ENCODE results near the gene CYP2A6.
A peak's percentile ranks its signal among the peaks of the same experiment; 100 is the strongest.
"Not testable (repeated sequence)": the region's sequence is repeated elsewhere in the genome, so short reads cannot be mapped to it uniquely, and the experiment has no call there.

Gene CYP2A6

DNA sequence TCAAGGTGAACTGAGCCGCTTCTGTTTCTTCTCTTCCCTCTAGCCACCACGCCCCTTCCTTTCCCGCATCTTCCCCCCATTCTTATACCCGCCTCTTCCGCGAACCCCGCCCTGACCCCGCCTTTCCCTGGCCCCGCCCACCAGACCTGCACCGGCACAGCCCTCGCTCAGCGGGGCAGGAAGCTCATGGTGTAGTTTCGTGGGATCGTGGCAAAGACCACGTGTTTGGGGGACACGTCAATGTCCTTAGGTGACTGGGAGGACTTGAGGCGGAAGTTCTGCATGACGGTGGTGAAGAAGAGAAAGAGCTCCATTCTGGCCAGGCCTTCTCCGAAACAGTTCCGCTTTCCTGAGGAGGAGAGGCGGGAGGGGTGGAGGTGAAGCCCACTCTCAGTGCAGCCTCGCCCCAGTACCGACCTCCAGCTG, 25.3 kb upstream of the CYP2A6 start:
- H3K4me1 Mint-ChIP-seq; H3K36me3 Mint-ChIP-seq (ENCODE audit: low read depth); H3K27ac Mint-ChIP-seq; H3K4me3 Mint-ChIP-seq: not testable (repeated sequence)
- Mint-ChIP-seq H3K27me3 (ENCODE audit: low read depth, poor library complexity) (peaks cover 81% of the 10 kb centered on the region), H3K9me3 (peaks cover 25% of the 10 kb centered on the region)
- peak; percentile 45 for DNase-seq

DNA sequence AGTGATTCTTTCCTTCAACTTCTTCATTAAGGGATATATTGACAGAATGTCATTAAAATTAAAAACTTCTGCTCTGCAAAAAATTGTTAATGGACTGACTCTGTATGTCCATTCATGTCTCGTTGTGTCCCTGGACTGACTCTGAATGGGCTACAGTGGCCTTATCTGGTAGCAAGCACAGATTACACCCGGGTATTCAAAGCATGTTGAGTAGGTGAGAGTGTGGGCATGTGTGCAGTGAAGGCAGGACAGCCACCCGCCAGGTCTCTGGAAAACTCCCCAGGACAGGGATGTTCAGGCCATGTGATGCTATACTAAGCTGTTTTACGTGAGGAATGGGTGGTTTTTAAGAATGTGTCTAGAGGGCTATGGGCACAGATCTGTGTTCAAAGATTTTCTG, 24.6 kb upstream of the CYP2A6 start:
- Mint-ChIP-seq H3K9me3 (peaks cover 29% of the 10 kb centered on the region), H3K27me3 (ENCODE audit: low read depth, poor library complexity) (peaks cover 82% of the 10 kb centered on the region)
- DNase-seq; H3K27ac Mint-ChIP-seq; H3K4me1 Mint-ChIP-seq; H3K4me3 Mint-ChIP-seq; H3K36me3 Mint-ChIP-seq (ENCODE audit: low read depth): not testable (repeated sequence)

DNA sequence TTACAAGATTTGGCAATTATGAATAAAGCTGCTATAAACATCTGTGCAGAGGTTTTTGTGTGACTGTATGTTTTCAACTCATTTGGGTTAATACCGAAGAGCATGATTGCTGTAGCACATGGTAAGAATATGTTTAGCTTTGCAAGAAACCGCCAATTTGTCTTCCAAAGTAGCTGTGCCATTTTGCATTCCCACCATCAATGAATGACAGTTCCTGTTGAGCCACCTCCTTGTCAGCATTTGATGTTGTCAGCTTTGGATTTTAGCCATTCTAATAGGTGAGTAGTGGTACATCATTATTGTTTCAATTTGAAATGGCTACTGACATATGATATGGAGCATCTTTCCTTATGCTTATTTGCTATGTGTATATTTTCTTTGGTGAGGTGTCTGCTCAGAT, 23.6 kb upstream of the CYP2A6 start:
- Mint-ChIP-seq H3K27me3 (ENCODE audit: low read depth, poor library complexity) (peaks cover 79% of the 10 kb centered on the region), H3K9me3 (peaks cover 30% of the 10 kb centered on the region)
- H3K4me1 Mint-ChIP-seq; DNase-seq; H3K36me3 Mint-ChIP-seq (ENCODE audit: low read depth); H3K27ac Mint-ChIP-seq; H3K4me3 Mint-ChIP-seq: not testable (repeated sequence)

DNA sequence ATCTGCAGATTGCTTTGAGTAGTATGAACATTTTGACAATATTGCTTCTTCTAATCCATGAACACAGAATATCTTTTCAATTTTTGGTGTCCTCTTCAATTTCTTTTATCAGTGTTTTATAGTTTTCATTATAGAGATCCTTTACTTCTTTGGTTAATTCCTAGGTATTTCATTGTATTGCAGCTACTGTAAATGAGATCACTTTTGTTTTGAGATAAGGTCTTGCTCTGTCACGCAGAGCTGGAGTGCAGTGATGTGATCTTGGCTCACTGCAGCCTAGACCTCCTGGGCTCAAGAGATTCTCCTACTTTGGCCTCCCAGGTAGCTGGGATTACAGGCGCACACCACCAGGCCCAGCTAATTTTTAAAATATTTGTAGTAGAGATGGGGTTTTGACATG, 22.0 kb upstream of the CYP2A6 start:
- TF ChIP-seq, protein P1, sequence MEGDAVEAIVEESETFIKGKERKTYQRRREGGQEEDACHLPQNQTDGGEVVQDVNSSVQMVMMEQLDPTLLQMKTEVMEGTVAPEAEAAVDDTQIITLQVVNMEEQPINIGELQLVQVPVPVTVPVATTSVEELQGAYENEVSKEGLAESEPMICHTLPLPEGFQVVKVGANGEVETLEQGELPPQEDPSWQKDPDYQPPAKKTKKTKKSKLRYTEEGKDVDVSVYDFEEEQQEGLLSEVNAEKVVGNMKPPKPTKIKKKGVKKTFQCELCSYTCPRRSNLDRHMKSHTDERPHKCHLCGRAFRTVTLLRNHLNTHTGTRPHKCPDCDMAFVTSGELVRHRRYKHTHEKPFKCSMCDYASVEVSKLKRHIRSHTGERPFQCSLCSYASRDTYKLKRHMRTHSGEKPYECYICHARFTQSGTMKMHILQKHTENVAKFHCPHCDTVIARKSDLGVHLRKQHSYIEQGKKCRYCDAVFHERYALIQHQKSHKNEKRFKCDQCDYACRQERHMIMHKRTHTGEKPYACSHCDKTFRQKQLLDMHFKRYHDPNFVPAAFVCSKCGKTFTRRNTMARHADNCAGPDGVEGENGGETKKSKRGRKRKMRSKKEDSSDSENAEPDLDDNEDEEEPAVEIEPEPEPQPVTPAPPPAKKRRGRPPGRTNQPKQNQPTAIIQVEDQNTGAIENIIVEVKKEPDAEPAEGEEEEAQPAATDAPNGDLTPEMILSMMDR (IDR thresholded peaks at IDR 0.05), result no peak
- no peak overlapping the region for H3K4me3 Mint-ChIP-seq
- peaks cover 29% of the 10 kb centered on the region for H3K9me3 Mint-ChIP-seq
- H3K36me3 Mint-ChIP-seq (ENCODE audit: low read depth), result no peaks in the 10 kb centered on the region
- H3K27me3 Mint-ChIP-seq (ENCODE audit: low read depth, poor library complexity), result peaks cover 80% of the 10 kb centered on the region
- no peak for DNase-seq
- no peak overlapping the region for H3K27ac Mint-ChIP-seq
- H3K4me1 Mint-ChIP-seq, result no peaks in the 10 kb centered on the region

DNA sequence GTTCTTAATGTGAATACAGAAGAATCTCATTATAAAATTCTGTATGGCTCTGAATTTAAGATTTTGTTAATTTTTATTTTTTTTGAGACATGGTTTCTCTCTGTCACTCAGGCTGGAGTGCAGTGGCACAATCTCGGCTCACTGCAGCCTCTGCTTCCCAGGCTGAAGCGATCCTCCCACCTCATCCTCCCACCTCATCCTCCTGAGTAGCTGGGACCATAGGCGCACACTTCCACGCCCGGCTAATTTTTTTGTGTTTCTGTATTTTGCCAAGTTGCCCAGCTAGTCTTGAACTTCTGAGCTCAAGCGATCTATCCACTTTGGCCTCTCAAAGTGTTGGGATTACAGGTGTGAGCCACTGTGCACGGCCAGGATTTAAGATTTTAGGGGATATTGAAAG, 17.5 kb upstream of the CYP2A6 start:
- peaks cover 11% of the 10 kb centered on the region for H3K9me3 Mint-ChIP-seq
- TF ChIP-seq, protein P1 (IDR thresholded peaks at IDR 0.05), result no peak
- no peak overlapping the region for H3K27ac Mint-ChIP-seq
- peaks cover 4% of the 10 kb centered on the region for H3K4me1 Mint-ChIP-seq
- H3K4me3 Mint-ChIP-seq, result no peak overlapping the region
- peaks cover 62% of the 10 kb centered on the region for H3K27me3 Mint-ChIP-seq (ENCODE audit: low read depth, poor library complexity)
- DNase-seq, result no peak
- no peaks in the 10 kb centered on the region for H3K36me3 Mint-ChIP-seq (ENCODE audit: low read depth)

DNA sequence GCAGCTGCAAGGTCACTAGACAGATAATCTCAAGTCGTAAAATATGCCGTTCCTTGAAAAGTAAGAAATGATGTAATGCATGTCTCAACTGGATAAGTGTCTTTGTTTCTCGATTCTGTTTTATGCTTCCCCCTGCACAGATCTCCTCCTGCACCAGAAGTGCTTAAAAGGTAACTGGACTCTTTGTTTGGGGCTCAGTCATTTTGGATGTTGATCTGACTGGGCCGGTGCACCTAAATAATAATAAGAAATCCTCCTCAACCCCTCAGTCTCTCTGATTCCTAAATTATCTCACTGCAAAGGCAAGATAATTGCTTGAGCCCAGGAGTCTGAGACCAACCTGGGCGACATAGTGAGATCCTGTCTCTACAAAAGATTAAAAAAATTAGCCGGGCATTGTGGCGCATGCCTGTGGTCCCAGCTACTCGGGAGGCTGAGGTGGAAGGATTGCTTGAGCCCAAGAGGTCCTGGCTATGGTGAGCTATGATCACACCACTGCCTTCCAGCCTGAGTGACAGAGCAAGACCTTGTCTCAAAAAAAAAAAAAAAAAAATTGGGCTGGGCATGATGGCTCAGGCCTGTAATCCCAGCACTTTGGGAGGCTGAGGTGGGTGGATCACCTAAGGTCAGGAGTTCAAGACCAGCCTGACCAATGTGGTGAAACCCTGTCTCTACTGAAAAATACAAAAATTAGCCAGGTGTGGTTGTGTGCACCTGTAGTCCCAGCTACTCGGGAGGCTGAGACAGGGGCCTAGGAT, 14.7 kb upstream of the CYP2A6 start:
- H3K27ac Mint-ChIP-seq; H3K4me3 Mint-ChIP-seq; H3K36me3 Mint-ChIP-seq (ENCODE audit: low read depth); H3K4me1 Mint-ChIP-seq; DNase-seq; H3K9me3 Mint-ChIP-seq: not testable (repeated sequence)
- peaks cover 52% of the 10 kb centered on the region for H3K27me3 Mint-ChIP-seq (ENCODE audit: low read depth, poor library complexity)

DNA sequence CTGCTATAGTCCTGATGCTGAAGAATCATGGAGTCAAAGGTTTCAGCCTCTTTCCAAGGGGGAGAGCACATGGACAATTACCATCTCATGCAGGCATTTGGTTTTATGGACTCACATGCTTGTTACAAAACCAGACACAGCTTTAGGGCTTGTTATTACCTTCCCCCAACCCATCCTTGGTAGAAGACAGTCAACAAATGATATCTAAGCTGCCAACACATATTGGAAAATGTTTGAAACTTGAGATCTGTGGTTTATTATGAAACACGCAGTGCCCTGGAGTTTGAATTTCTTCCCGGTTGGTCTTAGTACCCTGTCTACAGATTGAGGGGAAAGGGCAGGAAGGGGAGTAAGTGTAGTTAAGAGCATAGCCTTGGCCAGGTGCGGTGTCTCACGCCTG, 12.5 kb upstream of the CYP2A6 start:
- Mint-ChIP-seq H3K9me3 (no peaks in the 10 kb centered on the region), H3K36me3 (ENCODE audit: low read depth) (no peaks in the 10 kb centered on the region), H3K27ac (no peak overlapping the region), H3K4me1 (peaks cover 4% of the 10 kb centered on the region), H3K4me3 (no peak overlapping the region), H3K27me3 (ENCODE audit: low read depth, poor library complexity) (peaks cover 37% of the 10 kb centered on the region)
- TF ChIP-seq, protein P1 (IDR thresholded peaks at IDR 0.05), result no peak
- DNase-seq, result no peak

DNA sequence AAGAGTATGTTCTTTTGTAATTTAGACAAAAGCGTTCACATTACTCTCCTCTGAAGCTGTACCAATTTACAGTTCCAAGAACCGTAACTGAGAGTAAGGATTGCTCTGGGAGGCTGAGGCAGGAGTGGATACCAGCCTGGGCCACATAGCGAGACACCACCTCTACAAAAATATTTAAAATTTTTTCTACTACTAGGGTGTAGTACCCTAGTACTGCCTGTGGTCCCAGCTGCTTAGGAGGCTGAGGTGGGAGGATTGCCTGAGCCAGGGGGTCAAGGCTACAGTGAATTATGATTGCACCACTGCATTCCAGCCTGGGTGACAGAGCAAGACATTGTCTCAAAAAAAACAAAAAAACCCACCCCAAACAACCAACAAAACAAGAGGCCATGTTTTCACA, 12.1 kb upstream of the CYP2A6 start:
- TF ChIP-seq, protein P1 (IDR thresholded peaks at IDR 0.05), result no peak
- Mint-ChIP-seq H3K9me3 (no peaks in the 10 kb centered on the region), H3K27ac (no peak overlapping the region), H3K4me3 (no peak overlapping the region), H3K27me3 (ENCODE audit: low read depth, poor library complexity) (peaks cover 35% of the 10 kb centered on the region), H3K4me1 (peaks cover 4% of the 10 kb centered on the region), H3K36me3 (ENCODE audit: low read depth) (no peaks in the 10 kb centered on the region)
- DNase-seq, result no peak
